H1 (cell line): Measurements from ENCODE around the gene ME1. TPM values are rescaled to one million over a fixed set of nuclear protein-coding genes. Genes with fewer than 3 reads are reported as not detected.

Source experiments
- CTCF ChIA-PET: fragments of 300-600 bp; sonication (Branson Sonifier 250); formaldehyde crosslinking; loops from one replicate; lab custom pipeline; 2021; ENCODE audit not compliant: partially characterized antibody; lab: Charles Lee
- POLR2A ChIA-PET: fragments of 300-600 bp; sonication (Branson Sonifier 250); formaldehyde crosslinking; loops from one replicate; lab custom pipeline; 2021; ENCODE audit warnings: inconsistent platforms; ENCODE audit not compliant: partially characterized antibody; lab: Charles Lee
- DNase-seq, 2 experiments: peaks; one replicate each; pipeline versions ENCODE4 v3.0.0 to v3.0.0-alpha.2; 2010 to 2022; ENCODE audit warnings: low spot score in 2 of 2, low read depth in 1 of 2, mixed read lengths in 1 of 2
- FAIRE-seq: peaks from 2 replicates; lab custom pipeline; 2011; peaks lifted over from hg19 to GRCh38; lab: Jason Lieb, UNC
- H2AFZ ChIP-seq: 2 replicates; pipeline ENCODE4 v1.8.1; 2012; ENCODE audit warnings: low read length, inconsistent platforms
- H2AK5ac ChIP-seq: 2 replicates; pipeline ENCODE4 v1.6.1; 2013; ENCODE audit warnings: low read depth, low read length
- H2BK120ac ChIP-seq: replicated peaks from 2 replicates; pipeline ENCODE3; 2013; ENCODE audit warnings: low read depth, low read length, inconsistent platforms
- H2BK12ac ChIP-seq: 2 replicates; pipeline ENCODE4 v1.6.1; 2013; ENCODE audit warnings: low read depth, low read length
- H2BK15ac ChIP-seq: 2 replicates; pipeline ENCODE4 v1.6.1; 2013; ENCODE audit warnings: low read length
- H2BK20ac ChIP-seq: 2 replicates; pipeline ENCODE4 v1.6.1; 2013; ENCODE audit warnings: low read length
- H2BK5ac ChIP-seq: 2 replicates; pipeline ENCODE4 v1.6.1; 2013; ENCODE audit warnings: low read depth, low read length
- H3K14ac ChIP-seq: 2 replicates; pipeline ENCODE4 v1.6.1; 2013; ENCODE audit warnings: inconsistent platforms; ENCODE audit not compliant: insufficient read length
- H3K18ac ChIP-seq: 2 replicates; pipeline ENCODE4 v1.6.1; 2013; ENCODE audit warnings: low read length; ENCODE audit errors: extremely low read depth
- H3K23ac ChIP-seq: 2 replicates; pipeline ENCODE4 v1.6.1; 2013; ENCODE audit warnings: inconsistent platforms; ENCODE audit not compliant: insufficient read length
- H3K23me2 ChIP-seq: 2 replicates; pipeline ENCODE4 v1.6.1; 2013; ENCODE audit warnings: low read depth, low read length
- H3K27ac ChIP-seq: 2 replicates; pipeline ENCODE4 v1.6.1; 2011; ENCODE audit warnings: low read depth, low read length, inconsistent platforms
- H3K27me3 ChIP-seq, 4 experiments: replicated peaks in 1 of 4; 1 replicate in 1 of 4; 2 replicates in 3 of 4; pipeline versions ENCODE4 v1.6.1 to v1.8.1; 2011 to 2013; ENCODE audit warnings: low read length in 3 of 4, mild to moderate bottlenecking in 3 of 4, inconsistent platforms in 2 of 4, mixed read lengths in 2 of 4, moderate library complexity in 1 of 4; ENCODE audit not compliant: control insufficient read depth in 3 of 4, insufficient read depth in 3 of 4; ENCODE audit errors: extremely low read depth in 1 of 4
- H3K36me3 ChIP-seq, 4 experiments: 2 replicates each; pipeline versions ENCODE4 v1.6.1 to v1.8.1; 2011 to 2013; ENCODE audit warnings: mild to moderate bottlenecking in 4 of 4, low read length in 3 of 4, moderate library complexity in 2 of 4, control low read depth in 1 of 4, inconsistent platforms in 1 of 4; ENCODE audit not compliant: insufficient read depth in 4 of 4, control insufficient read depth in 2 of 4
- H3K4ac ChIP-seq: replicated peaks from 2 replicates; pipeline ENCODE3; 2013; ENCODE audit warnings: low read length, low read depth, mixed read lengths, inconsistent platforms; ENCODE audit not compliant: insufficient read length
- H3K4me1 ChIP-seq, 4 experiments: replicated peaks in 1 of 4; 1 replicate in 1 of 4; 2 replicates in 3 of 4; pipeline versions ENCODE4 v1.6.1 to v1.8.1; 2011 to 2013; ENCODE audit warnings: low read length in 3 of 4, inconsistent platforms in 2 of 4, mixed read lengths in 1 of 4; ENCODE audit not compliant: insufficient read depth in 4 of 4, control insufficient read depth in 3 of 4
- H3K4me2 ChIP-seq, 2 experiments: 2 replicates each; pipeline versions ENCODE4 v1.6.1 to v1.8.1; 2011 to 2013; ENCODE audit warnings: low read depth in 2 of 2, low read length in 2 of 2, control low read depth in 1 of 2, inconsistent platforms in 1 of 2, mild to moderate bottlenecking in 1 of 2; ENCODE audit not compliant: insufficient read depth in 1 of 2
- H3K4me3 ChIP-seq, 4 experiments: fragments of 200-600, 300-600 bp in 1 of 4; sonication (generic), shearing (Covaris generic), sonication (Bioruptor Twin) in 1 of 4; 2 replicates each; pipeline versions ENCODE4 v1.5.1 to v1.8.1; 2011 to 2016; ENCODE audit warnings: low read length in 4 of 4, low read depth in 3 of 4, control low read depth in 2 of 4, inconsistent platforms in 2 of 4, mild to moderate bottlenecking in 2 of 4, mixed read lengths in 1 of 4, moderate library complexity in 1 of 4; ENCODE audit not compliant: insufficient read depth in 2 of 4; ENCODE audit errors: extremely low read depth in 1 of 4
- H3K56ac ChIP-seq: replicated peaks from 2 replicates; pipeline ENCODE3; 2013; ENCODE audit warnings: low read depth, mild to moderate bottlenecking, mixed read lengths, low read length, inconsistent platforms; ENCODE audit not compliant: insufficient read length
- H3K79me1 ChIP-seq: 2 replicates; pipeline ENCODE4 v1.6.1; 2013; ENCODE audit warnings: low read depth, low read length, control low read depth
- H3K79me2 ChIP-seq, 2 experiments: 2 replicates each; pipeline versions ENCODE4 v1.6.1 to v1.8.1; 2012 to 2013; ENCODE audit warnings: low read length in 2 of 2, mild to moderate bottlenecking in 2 of 2, inconsistent platforms in 1 of 2; ENCODE audit not compliant: insufficient read depth in 2 of 2, control insufficient read depth in 1 of 2
- H3K9ac ChIP-seq, 4 experiments: replicated peaks in 1 of 4; 1 replicate in 1 of 4; 2 replicates in 3 of 4; pipeline versions ENCODE4 v1.6.1 to v1.8.1; 2011 to 2013; ENCODE audit warnings: low read depth in 3 of 4, low read length in 3 of 4, control low read depth in 2 of 4, mild to moderate bottlenecking in 2 of 4, moderate library complexity in 2 of 4, inconsistent platforms in 1 of 4; ENCODE audit errors: extremely low read depth in 1 of 4
- H3K9me3 ChIP-seq, 2 experiments: 2 replicates each; pipeline versions ENCODE4 v1.6.1 to v1.8.1; 2012 to 2013; ENCODE audit warnings: mild to moderate bottlenecking in 2 of 2, moderate library complexity in 2 of 2, control low read depth in 1 of 2, inconsistent platforms in 1 of 2, low read depth in 1 of 2, low read length in 1 of 2, mixed read lengths in 1 of 2; ENCODE audit not compliant: insufficient read depth in 2 of 2
- H4K20me1 ChIP-seq, 2 experiments: replicated peaks in 1 of 2; 2 replicates each; pipeline versions ENCODE3 to v1.8.1; 2011 to 2013; ENCODE audit warnings: inconsistent platforms in 2 of 2, low read length in 2 of 2, mild to moderate bottlenecking in 1 of 2; ENCODE audit not compliant: insufficient read depth in 2 of 2, control insufficient read depth in 1 of 2
- H4K5ac ChIP-seq: 2 replicates; pipeline ENCODE4 v1.6.1; 2013; ENCODE audit warnings: low read length, low read depth, mixed read lengths, inconsistent platforms; ENCODE audit not compliant: insufficient read length
- H4K8ac ChIP-seq: 2 replicates; pipeline ENCODE4 v1.8.0; 2013; ENCODE audit warnings: mild to moderate bottlenecking, moderate library complexity, low read length, inconsistent platforms; ENCODE audit not compliant: insufficient read depth; ENCODE audit errors: extremely low read depth
- H4K91ac ChIP-seq: replicated peaks from 2 replicates; pipeline ENCODE3; 2013; ENCODE audit warnings: low read length, mixed read lengths, inconsistent platforms; ENCODE audit not compliant: insufficient read length
- CBX8 ChIP-seq: fragments of 300-800, 300-1000 bp; sonication (generic); IDR thresholded peaks from 2 replicates; pipeline ENCODE4 v1.7.1; 2016; ENCODE audit warnings: low read depth, low read length, borderline replicate concordance
- RBBP5 ChIP-seq: IDR thresholded peaks from 2 replicates; pipeline ENCODE4 v1.7.1; 2012; ENCODE audit warnings: low read depth, mild to moderate bottlenecking, inconsistent platforms, low read length, moderate library complexity, borderline replicate concordance
- SP2 ChIP-seq: IDR thresholded peaks from 2 replicates; pipeline ENCODE4 v1.6.1; 2012; ENCODE audit warnings: mild to moderate bottlenecking, low read length, inconsistent platforms
- WGBS, 2 experiments: shearing (Covaris generic) in 1 of 2; methylation state at CpG; one replicate each; pipeline versions ENCODE4 v1.1.6 to v1.1.7; 2013 to 2015; ENCODE audit warnings: low lambda C conversion rate in 2 of 2, mixed read lengths in 2 of 2, inconsistent platforms in 1 of 2, low coverage in 1 of 2, missing lambda C conversion rate in 1 of 2; ENCODE audit not compliant: insufficient replicate concordance in 2 of 2, insufficient coverage in 1 of 2, insufficient read length in 1 of 2; ENCODE audit errors: extremely low coverage in 1 of 2, missing lambda C conversion rate in 1 of 2; 5-methylcytosine and 5-hydroxymethylcytosine counted together
- polyA plus RNA-seq, 7 experiments: library from polyadenylated mRNA; depleted of rRNA in 3 of 7; stranded (reverse) in 5 of 7; unstranded in 2 of 7; fragments of >200 nt in 5 of 7; fragments of 200-250 nt in 2 of 7; gene quantifications; 1 replicate in 5 of 7; 2 replicates in 1 of 7; 4 replicates in 1 of 7; pipeline versions ENCODE4 v1.2.1 to v1.2.3, GENCODE V29; 2011 to 2013; ENCODE audit warnings: missing spikeins in 2 of 7, mixed read lengths in 2 of 7
- total RNA-seq: library from RNA; stranded (reverse); fragmentation: NEBNext Ultra II Directional; extraction: Animal tissue kit (Norgen Biotek cat#: 25700); gene quantifications from 2 replicates; pipeline ENCODE4 v1.2.1, GENCODE V29; 2021

ME1 gene
- total and polyA plus RNA-seq, 2 of the 8 experiments (the other 6 are each of a cell fraction or from before 2014, with no cell fraction given), result 1.3 to 3.9 TPM

GRCh38 chr6:83294676-83295075 lies 136.2 kb downstream of the ME1 start:
- no peak overlapping the region for H3K4me3 ChIP-seq
- H4K20me1 ChIP-seq, result no peaks in the 10 kb centered on the region
- H3K14ac ChIP-seq, result no peak overlapping the region
- H3K18ac ChIP-seq, result no peak overlapping the region
- H3K27ac ChIP-seq, result no peak overlapping the region
- H2BK12ac ChIP-seq, result no peak overlapping the region
- H3K23ac ChIP-seq, result no peak overlapping the region
- no peak overlapping the region for H4K91ac ChIP-seq
- ChIA-PET POLR2A (interaction anchor here (0.7 kb wide), 1 partner anchor 17 kb away, joined by 3 read pairs; no protein-coding TSS in a partner anchor), CTCF (no interaction called here)
- DNase-seq, result no peak
- no peak overlapping the region for H2BK5ac ChIP-seq
- no peaks in the 10 kb centered on the region for H3K36me3 ChIP-seq
- no peak overlapping the region for H4K8ac ChIP-seq
- no peaks in the 10 kb centered on the region for H3K79me2 ChIP-seq
- 88% methylated on average over 5 of the region's 6 CpGs; no CpG with 5 or more reads in 1 of the 2 experiments for WGBS, 2 experiments
- H3K4me2 ChIP-seq, result no peak overlapping the region
- no peak overlapping the region for H2BK15ac ChIP-seq
- no peak overlapping the region for H2BK120ac ChIP-seq
- H3K56ac ChIP-seq, result no peak overlapping the region
- no peaks in the 10 kb centered on the region for H3K79me1 ChIP-seq
- no peak overlapping the region for H2BK20ac ChIP-seq
- no peak overlapping the region for H2AK5ac ChIP-seq
- no peaks in the 10 kb centered on the region for H3K23me2 ChIP-seq
- TF ChIP-seq RBBP5 (no peak), SP2 (no peak), CBX8 (no peak)
- TF ChIP-seq, all 59 proteins: peak for 0
- FAIRE-seq, result no peak
- Histone ChIP-seq H3K4ac (no peak overlapping the region), H2AFZ (no peak overlapping the region), H3K9ac (no peak overlapping the region), H3K4me1 (no peaks in the 10 kb centered on the region), H4K5ac (no peak overlapping the region), H3K27me3 (no peaks in the 10 kb centered on the region), H3K9me3 (no peaks in the 10 kb centered on the region; a peak in 1 of 4 replicates)
